GM23338 (cell line): ENCODE results near the gene TM4SF5.
A peak's percentile ranks its signal among the peaks of the same experiment; 100 is the strongest.

Experiments used
- CREB1 ChIP-seq: fragments of 250-450 bp; sonication (Bioruptor Pico); IDR thresholded peaks from 2 replicates; pipeline ENCODE4 v1.5.0; 2020; ENCODE audit warnings: low read depth, mild to moderate bottlenecking, moderate library complexity
- EZH2 ChIP-seq: fragments of 200-600 bp; sonication (generic); IDR thresholded peaks from one replicate; pipeline ENCODE4 v1.8.0; 2017; ENCODE audit warnings: antibody characterized with exemption, mild to moderate bottlenecking, low read depth; ENCODE audit not compliant: unreplicated experiment
- EZH2phosphoT487 ChIP-seq: fragments of 200-600 bp; sonication (generic); IDR thresholded peaks from one replicate; pipeline ENCODE4 v1.8.1; 2018; ENCODE audit warnings: antibody characterized with exemption; ENCODE audit not compliant: unreplicated experiment
- JUNB ChIP-seq: IDR thresholded peaks from one replicate; pipeline ENCODE4 v1.6.1; 2016; ENCODE audit warnings: antibody characterized with exemption; ENCODE audit not compliant: unreplicated experiment
- NANOG ChIP-seq: IDR thresholded peaks from 2 replicates; pipeline ENCODE4 v1.6.1; 2016; ENCODE audit warnings: antibody characterized with exemption, borderline replicate concordance
- POLR2AphosphoS5 ChIP-seq: IDR thresholded peaks from 2 replicates; pipeline ENCODE4 v1.6.1; 2016; ENCODE audit warnings: antibody characterized with exemption, low read depth
- STAT1 ChIP-seq: IDR thresholded peaks from one replicate; pipeline ENCODE4 v1.6.1; 2016; ENCODE audit warnings: antibody characterized with exemption; ENCODE audit not compliant: unreplicated experiment
- ZNF114 ChIP-seq: fragments of 250-450 bp; sonication (Bioruptor Pico); IDR thresholded peaks from 2 replicates; pipeline ENCODE4 v1.5.0; 2020; ENCODE audit warnings: mild to moderate bottlenecking, moderate library complexity
- ZNF331 ChIP-seq: fragments of 250-450 bp; sonication (Bioruptor Pico); IDR thresholded peaks from 2 replicates; pipeline ENCODE4 v1.5.0; 2020; ENCODE audit warnings: low read depth, mild to moderate bottlenecking, moderate library complexity
- TF ChIP-seq, protein P1 (sequence below), 2 experiments: fragments of 200-600 bp in 1 of 2; sonication (generic) in 1 of 2; conservative IDR thresholded peaks; 2 replicates each; pipeline versions ENCODE4 v1.5.1 to v1.6.1; 2016 to 2017; ENCODE audit warnings: antibody characterized with exemption in 2 of 2, low read depth in 2 of 2, mild to moderate bottlenecking in 2 of 2, moderate library complexity in 1 of 2
- TF ChIP-seq, protein P2 (sequence below): IDR thresholded peaks from 2 replicates; pipeline ENCODE4 v1.6.1; 2016; ENCODE audit warnings: antibody characterized with exemption
- TF ChIP-seq, protein P3 (sequence below): IDR thresholded peaks from one replicate; pipeline ENCODE4 v1.6.1; 2018; ENCODE audit warnings: antibody characterized with exemption; ENCODE audit not compliant: unreplicated experiment
- TF ChIP-seq, protein P4 (sequence below): fragments of 250-450 bp; sonication (Bioruptor Pico); IDR thresholded peaks from 2 replicates; pipeline ENCODE4 v1.5.0; 2020; ENCODE audit warnings: mild to moderate bottlenecking, moderate library complexity

DNA sequence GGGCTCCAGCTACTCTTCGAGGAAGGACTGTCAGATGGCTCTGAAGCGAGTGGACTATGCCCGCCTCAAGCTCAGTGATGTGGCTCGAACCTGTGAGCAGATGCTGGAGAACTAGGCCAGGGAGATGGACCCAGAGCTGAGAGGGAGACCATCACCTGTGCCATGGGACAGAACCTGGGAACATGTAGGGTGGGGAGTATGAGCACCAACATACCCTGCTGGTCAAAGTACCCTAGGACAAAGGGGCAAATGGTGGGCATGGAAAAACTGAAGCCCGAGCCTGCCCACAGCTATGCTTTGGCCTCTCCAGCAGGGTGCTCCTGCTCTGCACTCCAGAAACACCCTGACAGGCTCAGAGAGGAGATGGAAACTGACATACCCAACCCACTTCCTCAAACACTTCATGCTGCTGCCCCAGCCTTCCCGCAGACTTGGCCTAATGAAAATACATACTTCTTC is 38.6 kb upstream of the TM4SF5 start:
- TF ChIP-seq, protein P1, sequence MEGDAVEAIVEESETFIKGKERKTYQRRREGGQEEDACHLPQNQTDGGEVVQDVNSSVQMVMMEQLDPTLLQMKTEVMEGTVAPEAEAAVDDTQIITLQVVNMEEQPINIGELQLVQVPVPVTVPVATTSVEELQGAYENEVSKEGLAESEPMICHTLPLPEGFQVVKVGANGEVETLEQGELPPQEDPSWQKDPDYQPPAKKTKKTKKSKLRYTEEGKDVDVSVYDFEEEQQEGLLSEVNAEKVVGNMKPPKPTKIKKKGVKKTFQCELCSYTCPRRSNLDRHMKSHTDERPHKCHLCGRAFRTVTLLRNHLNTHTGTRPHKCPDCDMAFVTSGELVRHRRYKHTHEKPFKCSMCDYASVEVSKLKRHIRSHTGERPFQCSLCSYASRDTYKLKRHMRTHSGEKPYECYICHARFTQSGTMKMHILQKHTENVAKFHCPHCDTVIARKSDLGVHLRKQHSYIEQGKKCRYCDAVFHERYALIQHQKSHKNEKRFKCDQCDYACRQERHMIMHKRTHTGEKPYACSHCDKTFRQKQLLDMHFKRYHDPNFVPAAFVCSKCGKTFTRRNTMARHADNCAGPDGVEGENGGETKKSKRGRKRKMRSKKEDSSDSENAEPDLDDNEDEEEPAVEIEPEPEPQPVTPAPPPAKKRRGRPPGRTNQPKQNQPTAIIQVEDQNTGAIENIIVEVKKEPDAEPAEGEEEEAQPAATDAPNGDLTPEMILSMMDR (conservative IDR thresholded peaks at IDR 0.05; ENCODE audit: low read depth in 2 of 2) = peak; percentile 20 to 34; a peak in 2 of 4 replicates
- TF ChIP-seq, protein P2, sequence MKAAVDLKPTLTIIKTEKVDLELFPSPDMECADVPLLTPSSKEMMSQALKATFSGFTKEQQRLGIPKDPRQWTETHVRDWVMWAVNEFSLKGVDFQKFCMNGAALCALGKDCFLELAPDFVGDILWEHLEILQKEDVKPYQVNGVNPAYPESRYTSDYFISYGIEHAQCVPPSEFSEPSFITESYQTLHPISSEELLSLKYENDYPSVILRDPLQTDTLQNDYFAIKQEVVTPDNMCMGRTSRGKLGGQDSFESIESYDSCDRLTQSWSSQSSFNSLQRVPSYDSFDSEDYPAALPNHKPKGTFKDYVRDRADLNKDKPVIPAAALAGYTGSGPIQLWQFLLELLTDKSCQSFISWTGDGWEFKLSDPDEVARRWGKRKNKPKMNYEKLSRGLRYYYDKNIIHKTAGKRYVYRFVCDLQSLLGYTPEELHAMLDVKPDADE = no peak
- TF ChIP-seq, protein P3, sequence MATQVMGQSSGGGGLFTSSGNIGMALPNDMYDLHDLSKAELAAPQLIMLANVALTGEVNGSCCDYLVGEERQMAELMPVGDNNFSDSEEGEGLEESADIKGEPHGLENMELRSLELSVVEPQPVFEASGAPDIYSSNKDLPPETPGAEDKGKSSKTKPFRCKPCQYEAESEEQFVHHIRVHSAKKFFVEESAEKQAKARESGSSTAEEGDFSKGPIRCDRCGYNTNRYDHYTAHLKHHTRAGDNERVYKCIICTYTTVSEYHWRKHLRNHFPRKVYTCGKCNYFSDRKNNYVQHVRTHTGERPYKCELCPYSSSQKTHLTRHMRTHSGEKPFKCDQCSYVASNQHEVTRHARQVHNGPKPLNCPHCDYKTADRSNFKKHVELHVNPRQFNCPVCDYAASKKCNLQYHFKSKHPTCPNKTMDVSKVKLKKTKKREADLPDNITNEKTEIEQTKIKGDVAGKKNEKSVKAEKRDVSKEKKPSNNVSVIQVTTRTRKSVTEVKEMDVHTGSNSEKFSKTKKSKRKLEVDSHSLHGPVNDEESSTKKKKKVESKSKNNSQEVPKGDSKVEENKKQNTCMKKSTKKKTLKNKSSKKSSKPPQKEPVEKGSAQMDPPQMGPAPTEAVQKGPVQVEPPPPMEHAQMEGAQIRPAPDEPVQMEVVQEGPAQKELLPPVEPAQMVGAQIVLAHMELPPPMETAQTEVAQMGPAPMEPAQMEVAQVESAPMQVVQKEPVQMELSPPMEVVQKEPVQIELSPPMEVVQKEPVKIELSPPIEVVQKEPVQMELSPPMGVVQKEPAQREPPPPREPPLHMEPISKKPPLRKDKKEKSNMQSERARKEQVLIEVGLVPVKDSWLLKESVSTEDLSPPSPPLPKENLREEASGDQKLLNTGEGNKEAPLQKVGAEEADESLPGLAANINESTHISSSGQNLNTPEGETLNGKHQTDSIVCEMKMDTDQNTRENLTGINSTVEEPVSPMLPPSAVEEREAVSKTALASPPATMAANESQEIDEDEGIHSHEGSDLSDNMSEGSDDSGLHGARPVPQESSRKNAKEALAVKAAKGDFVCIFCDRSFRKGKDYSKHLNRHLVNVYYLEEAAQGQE = no peak
- TF ChIP-seq CREB1 (CRISPR knock-in tag) (no peak), EZH2 (no peak), POLR2AphosphoS5 (no peak), EZH2phosphoT487 (no peak), STAT1 (no peak), NANOG (no peak), JUNB (no peak), ZNF331 (CRISPR knock-in tag) (no peak), ZNF114 (CRISPR knock-in tag) (no peak)
- TF ChIP-seq, protein P4, sequence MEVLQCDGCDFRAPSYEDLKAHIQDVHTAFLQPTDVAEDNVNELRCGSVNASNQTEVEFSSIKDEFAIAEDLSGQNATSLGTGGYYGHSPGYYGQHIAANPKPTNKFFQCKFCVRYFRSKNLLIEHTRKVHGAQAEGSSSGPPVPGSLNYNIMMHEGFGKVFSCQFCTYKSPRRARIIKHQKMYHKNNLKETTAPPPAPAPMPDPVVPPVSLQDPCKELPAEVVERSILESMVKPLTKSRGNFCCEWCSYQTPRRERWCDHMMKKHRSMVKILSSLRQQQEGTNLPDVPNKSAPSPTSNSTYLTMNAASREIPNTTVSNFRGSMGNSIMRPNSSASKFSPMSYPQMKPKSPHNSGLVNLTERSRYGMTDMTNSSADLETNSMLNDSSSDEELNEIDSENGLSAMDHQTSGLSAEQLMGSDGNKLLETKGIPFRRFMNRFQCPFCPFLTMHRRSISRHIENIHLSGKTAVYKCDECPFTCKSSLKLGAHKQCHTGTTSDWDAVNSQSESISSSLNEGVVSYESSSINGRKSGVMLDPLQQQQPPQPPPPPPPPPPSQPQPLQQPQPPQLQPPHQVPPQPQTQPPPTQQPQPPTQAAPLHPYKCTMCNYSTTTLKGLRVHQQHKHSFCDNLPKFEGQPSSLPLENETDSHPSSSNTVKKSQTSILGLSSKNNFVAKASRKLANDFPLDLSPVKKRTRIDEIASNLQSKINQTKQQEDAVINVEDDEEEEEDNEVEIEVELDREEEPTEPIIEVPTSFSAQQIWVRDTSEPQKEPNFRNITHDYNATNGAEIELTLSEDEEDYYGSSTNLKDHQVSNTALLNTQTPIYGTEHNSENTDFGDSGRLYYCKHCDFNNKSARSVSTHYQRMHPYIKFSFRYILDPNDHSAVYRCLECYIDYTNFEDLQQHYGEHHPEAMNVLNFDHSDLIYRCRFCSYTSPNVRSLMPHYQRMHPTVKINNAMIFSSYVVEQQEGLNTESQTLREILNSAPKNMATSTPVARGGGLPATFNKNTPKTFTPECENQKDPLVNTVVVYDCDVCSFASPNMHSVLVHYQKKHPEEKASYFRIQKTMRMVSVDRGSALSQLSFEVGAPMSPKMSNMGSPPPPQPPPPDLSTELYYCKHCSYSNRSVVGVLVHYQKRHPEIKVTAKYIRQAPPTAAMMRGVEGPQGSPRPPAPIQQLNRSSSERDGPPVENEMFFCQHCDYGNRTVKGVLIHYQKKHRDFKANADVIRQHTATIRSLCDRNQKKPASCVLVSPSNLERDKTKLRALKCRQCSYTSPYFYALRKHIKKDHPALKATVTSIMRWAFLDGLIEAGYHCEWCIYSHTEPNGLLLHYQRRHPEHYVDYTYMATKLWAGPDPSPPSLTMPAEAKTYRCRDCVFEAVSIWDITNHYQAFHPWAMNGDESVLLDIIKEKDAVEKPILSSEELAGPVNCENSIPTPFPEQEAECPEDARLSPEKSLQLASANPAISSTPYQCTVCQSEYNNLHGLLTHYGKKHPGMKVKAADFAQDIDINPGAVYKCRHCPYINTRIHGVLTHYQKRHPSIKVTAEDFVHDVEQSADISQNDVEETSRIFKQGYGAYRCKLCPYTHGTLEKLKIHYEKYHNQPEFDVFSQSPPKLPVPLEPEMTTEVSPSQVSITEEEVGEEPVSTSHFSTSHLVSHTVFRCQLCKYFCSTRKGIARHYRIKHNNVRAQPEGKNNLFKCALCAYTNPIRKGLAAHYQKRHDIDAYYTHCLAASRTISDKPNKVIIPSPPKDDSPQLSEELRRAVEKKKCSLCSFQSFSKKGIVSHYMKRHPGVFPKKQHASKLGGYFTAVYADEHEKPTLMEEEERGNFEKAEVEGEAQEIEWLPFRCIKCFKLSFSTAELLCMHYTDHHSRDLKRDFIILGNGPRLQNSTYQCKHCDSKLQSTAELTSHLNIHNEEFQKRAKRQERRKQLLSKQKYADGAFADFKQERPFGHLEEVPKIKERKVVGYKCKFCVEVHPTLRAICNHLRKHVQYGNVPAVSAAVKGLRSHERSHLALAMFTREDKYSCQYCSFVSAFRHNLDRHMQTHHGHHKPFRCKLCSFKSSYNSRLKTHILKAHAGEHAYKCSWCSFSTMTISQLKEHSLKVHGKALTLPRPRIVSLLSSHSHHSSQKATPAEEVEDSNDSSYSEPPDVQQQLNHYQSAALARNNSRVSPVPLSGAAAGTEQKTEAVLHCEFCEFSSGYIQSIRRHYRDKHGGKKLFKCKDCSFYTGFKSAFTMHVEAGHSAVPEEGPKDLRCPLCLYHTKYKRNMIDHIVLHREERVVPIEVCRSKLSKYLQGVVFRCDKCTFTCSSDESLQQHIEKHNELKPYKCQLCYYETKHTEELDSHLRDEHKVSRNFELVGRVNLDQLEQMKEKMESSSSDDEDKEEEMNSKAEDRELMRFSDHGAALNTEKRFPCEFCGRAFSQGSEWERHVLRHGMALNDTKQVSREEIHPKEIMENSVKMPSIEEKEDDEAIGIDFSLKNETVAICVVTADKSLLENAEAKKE (CRISPR knock-in tag) = no peak
